HUES48 (cell line): ENCODE measurements around the gene ERGIC3.
"Not testable (repeated sequence)": the region's sequence is repeated elsewhere in the genome, so short reads cannot be mapped to it uniquely, and the experiment has no call there.

Experiments used
- H3K27ac ChIP-seq: one replicate; pipeline ENCODE4 v1.7.0; 2013; ENCODE audit warnings: low read depth, low read length, inconsistent platforms
- H3K27me3 ChIP-seq: 2 replicates; pipeline ENCODE4 v1.6.1; 2013; ENCODE audit warnings: mild to moderate bottlenecking, low read length; ENCODE audit not compliant: control insufficient read depth, insufficient read depth
- H3K36me3 ChIP-seq: 2 replicates; pipeline ENCODE4 v1.6.1; 2013; ENCODE audit warnings: low read length; ENCODE audit not compliant: control insufficient read depth, insufficient read depth
- H3K4me1 ChIP-seq: 2 replicates; pipeline ENCODE4 v1.6.1; 2013; ENCODE audit warnings: mild to moderate bottlenecking, low read length; ENCODE audit not compliant: control insufficient read depth, insufficient read depth
- H3K4me3 ChIP-seq: 2 replicates; pipeline ENCODE4 v1.5.1; 2013; ENCODE audit warnings: mild to moderate bottlenecking, low read depth, low read length
- H3K9ac ChIP-seq: 2 replicates; pipeline ENCODE4 v1.6.1; 2013; ENCODE audit warnings: mild to moderate bottlenecking, low read depth, low read length, moderate library complexity
- H3K9me3 ChIP-seq: 2 replicates; pipeline ENCODE4 v1.6.1; 2013; ENCODE audit warnings: low read length; ENCODE audit not compliant: control insufficient read depth, insufficient read depth

ERGIC3 gene

GRCh38 chr20:35551503-35551902 lies 9.6 kb downstream of the ERGIC3 start:
- H3K27me3 ChIP-seq, result no peaks in the 10 kb centered on the region

DNA sequence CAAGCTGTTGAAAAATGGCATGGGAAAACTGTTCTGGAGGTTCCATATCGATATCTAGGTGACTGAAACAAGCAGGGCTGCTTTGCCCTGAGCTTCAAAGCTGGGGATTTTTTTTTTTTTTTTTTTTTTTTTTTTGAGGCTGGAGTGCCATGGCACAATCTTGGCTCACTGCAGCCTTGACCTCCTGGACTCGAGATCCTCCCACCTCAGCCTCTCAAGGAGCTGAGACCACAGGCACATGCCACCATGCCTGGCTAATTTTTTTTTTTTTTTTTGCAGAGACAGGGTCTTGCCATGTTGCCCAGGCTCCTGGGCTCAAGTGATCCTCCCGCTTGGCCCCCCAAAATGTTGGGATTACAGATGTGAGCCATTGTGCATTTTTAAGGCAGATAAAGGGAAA lies 11.0 kb downstream of the ERGIC3 start:
- H3K9ac ChIP-seq, result no peak overlapping the region
- no peaks in the 10 kb centered on the region for H3K4me1 ChIP-seq
- H3K27me3 ChIP-seq, result no peaks in the 10 kb centered on the region
- H3K36me3 ChIP-seq, result peaks cover 85% of the 10 kb centered on the region
- no peak overlapping the region for H3K4me3 ChIP-seq
- no peaks in the 10 kb centered on the region for H3K9me3 ChIP-seq
- H3K27ac ChIP-seq, result no peak overlapping the region

More at GRCh38 chr20:35551503-35551902, 9.6 kb downstream of the ERGIC3 start:
- Histone ChIP-seq H3K36me3 (peaks cover 84% of the 10 kb centered on the region), H3K4me1 (no peaks in the 10 kb centered on the region), H3K9me3 (no peaks in the 10 kb centered on the region), H3K27ac (no peak overlapping the region), H3K9ac (no peak overlapping the region), H3K4me3 (no peak overlapping the region)

DNA sequence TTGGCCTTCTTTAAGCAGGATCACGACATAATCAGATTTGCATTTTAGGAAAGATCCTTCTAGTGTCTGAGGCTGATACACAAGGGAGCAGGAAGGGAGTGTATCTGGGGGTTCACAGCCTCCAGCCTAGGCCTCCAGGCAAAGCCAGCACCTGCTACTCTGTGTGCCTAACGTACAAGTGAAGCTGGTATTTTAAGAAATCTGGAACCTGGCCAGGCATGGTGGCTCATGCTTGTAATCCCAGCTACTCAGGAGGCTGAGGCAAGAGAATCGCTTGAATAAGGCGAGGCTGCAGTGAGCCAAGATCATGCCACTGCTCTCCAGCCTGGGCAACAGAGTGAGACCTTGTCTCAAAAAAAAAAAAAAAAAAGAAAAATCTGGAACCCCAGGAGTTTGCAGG lies 13.6 kb downstream of the ERGIC3 start:
- peaks cover 71% of the 10 kb centered on the region for H3K36me3 ChIP-seq
- H3K27ac ChIP-seq, H3K4me1 ChIP-seq, H3K27me3 ChIP-seq, H3K9me3 ChIP-seq, H3K9ac ChIP-seq, H3K4me3 ChIP-seq: not testable (repeated sequence)

DNA sequence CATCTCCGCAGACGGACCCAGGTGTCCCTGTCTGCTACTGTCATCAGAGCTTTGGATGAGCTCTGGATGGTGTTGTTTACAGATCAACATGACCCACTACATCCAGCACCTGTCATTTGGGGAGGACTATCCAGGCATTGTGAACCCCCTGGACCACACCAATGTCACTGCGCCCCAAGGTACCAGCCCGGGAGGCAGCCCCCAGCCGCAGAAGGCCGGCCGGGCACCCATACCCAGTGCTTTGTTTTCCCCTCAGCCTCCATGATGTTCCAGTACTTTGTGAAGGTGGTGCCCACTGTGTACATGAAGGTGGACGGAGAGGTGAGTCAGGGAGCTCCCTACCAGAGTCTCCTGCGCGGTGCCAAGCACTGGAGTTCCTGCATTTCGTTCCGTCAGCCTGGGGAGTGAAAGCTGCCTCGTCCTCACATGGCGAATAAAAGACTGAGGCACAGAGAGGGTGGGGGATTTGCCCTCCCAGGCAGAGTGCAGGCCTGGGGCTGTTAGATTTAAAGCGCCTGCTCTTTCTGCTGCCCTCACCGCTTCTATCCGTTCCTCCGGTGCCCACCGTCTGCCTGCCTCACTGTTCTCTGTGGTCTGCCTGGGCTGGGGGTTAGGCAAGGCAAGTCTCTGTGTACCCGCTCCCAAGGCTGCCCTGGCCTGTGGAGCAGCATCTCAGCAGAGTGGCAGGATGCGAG lies 14.2 kb downstream of the ERGIC3 start:
- Histone ChIP-seq H3K36me3 (peaks cover 66% of the 10 kb centered on the region), H3K9ac (no peak overlapping the region), H3K27ac (no peak overlapping the region), H3K27me3 (no peaks in the 10 kb centered on the region), H3K4me1 (no peaks in the 10 kb centered on the region), H3K4me3 (no peak overlapping the region), H3K9me3 (no peaks in the 10 kb centered on the region)

- H3K27me3 ChIP-seq, result no peaks in the 10 kb centered on the region
- H3K27ac ChIP-seq, result no peak overlapping the region
- H3K4me3 ChIP-seq, result no peak overlapping the region
- peaks cover 58% of the 10 kb centered on the region for H3K36me3 ChIP-seq
- H3K9me3 ChIP-seq, result no peaks in the 10 kb centered on the region
- 0 out of 2 replicates have a peak, but pooled peaks cover 3% of the 10 kb centered on the region for H3K4me1 ChIP-seq
- H3K9ac ChIP-seq, result no peak overlapping the region
Observed at GRCh38 chr20:35556871-35557270, 15.0 kb downstream of the ERGIC3 start.

GRCh38 chr20:35558451-35558850 lies 16.6 kb downstream of the ERGIC3 start:
- no peak overlapping the region for H3K27ac ChIP-seq
- no peaks in the 10 kb centered on the region for H3K27me3 ChIP-seq
- no peak overlapping the region for H3K4me3 ChIP-seq
- H3K9ac ChIP-seq, result no peak overlapping the region
- no peaks in the 10 kb centered on the region for H3K9me3 ChIP-seq
- peaks cover 49% of the 10 kb centered on the region for H3K36me3 ChIP-seq
- H3K4me1 ChIP-seq, result 0 out of 2 replicates have a peak, but pooled peaks cover 3% of the 10 kb centered on the region

DNA sequence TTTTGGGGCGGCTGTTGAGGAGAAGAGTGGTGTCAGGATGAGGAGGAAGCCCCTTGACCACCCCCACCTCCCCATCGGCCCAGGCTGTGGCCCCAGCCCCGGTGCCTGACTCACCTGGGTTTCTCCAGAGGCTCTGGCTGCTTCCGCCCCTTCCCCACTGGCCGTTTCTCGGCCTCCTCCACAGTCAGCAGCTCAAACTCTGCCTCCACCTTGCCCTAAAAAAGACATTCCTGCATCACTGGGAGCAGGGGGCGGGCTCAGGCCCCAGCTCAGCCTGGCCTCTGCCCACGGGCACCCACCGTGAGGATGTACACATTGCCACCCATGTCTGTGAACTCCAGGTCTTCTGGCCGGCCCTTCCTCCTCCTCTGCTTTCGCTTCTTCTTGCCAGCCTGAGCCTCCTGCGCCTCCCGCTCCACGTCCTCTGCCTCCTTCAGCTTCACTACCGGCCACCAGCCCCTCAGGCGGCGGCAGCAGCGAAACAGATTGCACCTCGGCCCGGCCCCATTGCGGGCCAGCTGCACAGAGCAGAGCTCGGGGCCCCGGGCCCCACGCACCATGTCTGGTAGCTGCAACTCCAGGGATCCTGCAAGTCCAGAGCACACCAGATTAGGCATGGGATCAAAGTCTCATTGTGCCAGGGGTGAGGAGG lies 17.3 kb downstream of the ERGIC3 start:
- H3K27me3 ChIP-seq, result no peaks in the 10 kb centered on the region
- no peak overlapping the region for H3K27ac ChIP-seq
- no peak overlapping the region for H3K4me3 ChIP-seq
- H3K36me3 ChIP-seq, result peaks cover 42% of the 10 kb centered on the region
- no peaks in the 10 kb centered on the region for H3K9me3 ChIP-seq
- no peak overlapping the region for H3K9ac ChIP-seq
- H3K4me1 ChIP-seq, result 0 out of 2 replicates have a peak, but pooled peaks cover 3% of the 10 kb centered on the region

DNA sequence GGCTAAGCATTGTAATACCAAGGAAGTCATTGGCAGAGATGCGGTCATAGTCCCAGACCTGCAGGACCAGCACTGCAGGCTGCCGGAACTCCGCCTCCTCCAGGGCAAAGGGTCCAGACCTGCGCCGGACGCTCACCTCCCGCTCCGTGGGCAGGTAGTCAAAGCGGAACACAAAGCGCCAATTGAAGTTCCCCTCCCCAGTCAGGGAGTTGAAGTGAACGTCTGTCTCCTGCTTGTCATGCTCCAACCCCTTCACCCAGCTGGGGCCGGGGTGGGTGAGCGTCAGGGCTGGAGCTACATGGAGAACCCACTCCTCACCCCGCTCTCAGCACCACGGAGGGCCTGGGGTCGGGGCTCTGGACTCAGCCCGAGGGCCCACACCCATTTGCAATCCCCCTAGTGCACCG lies 18.2 kb downstream of the ERGIC3 start:
- Histone ChIP-seq H3K4me1 (0 out of 2 replicates have a peak, but pooled peaks cover 3% of the 10 kb centered on the region), H3K36me3 (peaks cover 33% of the 10 kb centered on the region), H3K9me3 (no peaks in the 10 kb centered on the region), H3K4me3 (no peak overlapping the region), H3K27ac (no peak overlapping the region), H3K27me3 (no peaks in the 10 kb centered on the region), H3K9ac (no peak overlapping the region)

DNA sequence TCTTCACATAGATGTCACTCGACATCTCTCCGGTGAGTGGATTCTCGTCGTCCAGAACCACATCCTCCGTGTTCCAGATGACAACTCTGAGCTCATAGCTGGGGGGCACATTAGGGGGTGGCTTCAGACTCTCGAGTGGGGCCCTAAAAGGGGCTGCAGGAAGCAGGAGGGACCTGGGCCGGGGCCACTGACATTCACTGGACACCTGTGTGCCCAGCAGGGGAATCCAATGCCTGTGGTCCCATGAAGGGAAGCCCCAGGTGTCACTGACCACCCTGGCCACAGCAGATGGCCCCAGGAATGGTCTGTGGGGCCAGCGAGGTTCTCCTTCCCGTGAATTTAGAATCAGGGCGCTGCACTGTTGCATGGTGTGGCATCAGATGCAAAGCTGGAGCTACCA lies 18.7 kb downstream of the ERGIC3 start:
- H3K27ac ChIP-seq, result peak overlapping the region; percentile 47
- H3K9me3 ChIP-seq, result no peaks in the 10 kb centered on the region
- no peak overlapping the region for H3K9ac ChIP-seq
- H3K36me3 ChIP-seq, result peaks cover 29% of the 10 kb centered on the region
- no peak overlapping the region for H3K4me3 ChIP-seq
- H3K4me1 ChIP-seq, result 0 out of 2 replicates have a peak, but pooled peaks cover 3% of the 10 kb centered on the region
- H3K27me3 ChIP-seq, result no peaks in the 10 kb centered on the region

- Histone ChIP-seq H3K4me1 (0 out of 2 replicates have a peak, but pooled peaks cover 3% of the 10 kb centered on the region), H3K4me3 (no peak overlapping the region), H3K9me3 (no peaks in the 10 kb centered on the region), H3K27ac (peak overlapping the region; percentile 47), H3K27me3 (no peaks in the 10 kb centered on the region), H3K36me3 (peaks cover 23% of the 10 kb centered on the region), H3K9ac (no peak overlapping the region)
Observed at GRCh38 chr20:35561268-35561667, 19.4 kb downstream of the ERGIC3 start.

GRCh38 chr20:35561671-35562070 lies 19.8 kb downstream of the ERGIC3 start:
- peaks cover 19% of the 10 kb centered on the region for H3K36me3 ChIP-seq
- H3K4me1 ChIP-seq, result 0 out of 2 replicates have a peak, but pooled peaks cover 3% of the 10 kb centered on the region
- H3K27ac ChIP-seq, result no peak overlapping the region
- H3K9ac ChIP-seq, result no peak overlapping the region
- no peak overlapping the region for H3K4me3 ChIP-seq
- no peaks in the 10 kb centered on the region for H3K27me3 ChIP-seq
- no peaks in the 10 kb centered on the region for H3K9me3 ChIP-seq
